22Rv1 (cell line): ENCODE results near the gene PDK3.

ENCODE experiments used
- H3K27ac ChIP-seq: fragments of 450-650 bp; 2 replicates; pipeline ENCODE4 v1.5.1; 2017
- ZFX ChIP-seq: fragments of 450-650 bp; IDR thresholded peaks from 2 replicates; pipeline ENCODE4 v1.6.1; 2017; ENCODE audit warnings: antibody characterized with exemption, borderline replicate concordance
- TF ChIP-seq, protein P1 (sequence below): fragments of 450-650 bp; IDR thresholded peaks from 2 replicates; pipeline ENCODE4 v1.5.1; 2017; ENCODE audit warnings: mild to moderate bottlenecking

The PDK3 gene

DNA sequence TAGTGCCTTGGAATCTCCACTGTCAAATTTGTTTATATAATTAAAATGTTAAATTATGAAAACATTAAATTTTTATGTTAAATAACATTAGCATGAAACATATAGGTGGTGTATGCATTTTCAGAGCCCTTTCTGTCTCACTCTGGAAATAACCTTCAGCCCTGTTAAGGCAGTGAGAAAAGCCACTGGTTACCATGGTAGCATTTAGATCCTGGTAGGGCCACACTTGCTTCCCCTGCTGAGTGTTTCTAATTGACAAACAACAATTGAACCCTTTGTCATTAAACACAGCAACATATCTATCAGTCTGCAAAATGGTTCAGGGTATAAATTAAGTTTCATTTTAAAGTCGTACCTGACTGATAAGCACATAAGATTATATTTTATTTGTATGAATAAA lies 63.5 kb downstream of the PDK3 start:
- TF ChIP-seq ZFX: no peak
- TF ChIP-seq, protein P1, sequence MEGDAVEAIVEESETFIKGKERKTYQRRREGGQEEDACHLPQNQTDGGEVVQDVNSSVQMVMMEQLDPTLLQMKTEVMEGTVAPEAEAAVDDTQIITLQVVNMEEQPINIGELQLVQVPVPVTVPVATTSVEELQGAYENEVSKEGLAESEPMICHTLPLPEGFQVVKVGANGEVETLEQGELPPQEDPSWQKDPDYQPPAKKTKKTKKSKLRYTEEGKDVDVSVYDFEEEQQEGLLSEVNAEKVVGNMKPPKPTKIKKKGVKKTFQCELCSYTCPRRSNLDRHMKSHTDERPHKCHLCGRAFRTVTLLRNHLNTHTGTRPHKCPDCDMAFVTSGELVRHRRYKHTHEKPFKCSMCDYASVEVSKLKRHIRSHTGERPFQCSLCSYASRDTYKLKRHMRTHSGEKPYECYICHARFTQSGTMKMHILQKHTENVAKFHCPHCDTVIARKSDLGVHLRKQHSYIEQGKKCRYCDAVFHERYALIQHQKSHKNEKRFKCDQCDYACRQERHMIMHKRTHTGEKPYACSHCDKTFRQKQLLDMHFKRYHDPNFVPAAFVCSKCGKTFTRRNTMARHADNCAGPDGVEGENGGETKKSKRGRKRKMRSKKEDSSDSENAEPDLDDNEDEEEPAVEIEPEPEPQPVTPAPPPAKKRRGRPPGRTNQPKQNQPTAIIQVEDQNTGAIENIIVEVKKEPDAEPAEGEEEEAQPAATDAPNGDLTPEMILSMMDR: no peak
- no peak overlapping the region for H3K27ac ChIP-seq

- no peak overlapping the region for H3K27ac ChIP-seq
- TF ChIP-seq, protein P1: no peak
- no peak for TF ChIP-seq ZFX
These were observed 71.5 kb downstream of the PDK3 start for GRCh38 chrX:24536551-24536950.

DNA sequence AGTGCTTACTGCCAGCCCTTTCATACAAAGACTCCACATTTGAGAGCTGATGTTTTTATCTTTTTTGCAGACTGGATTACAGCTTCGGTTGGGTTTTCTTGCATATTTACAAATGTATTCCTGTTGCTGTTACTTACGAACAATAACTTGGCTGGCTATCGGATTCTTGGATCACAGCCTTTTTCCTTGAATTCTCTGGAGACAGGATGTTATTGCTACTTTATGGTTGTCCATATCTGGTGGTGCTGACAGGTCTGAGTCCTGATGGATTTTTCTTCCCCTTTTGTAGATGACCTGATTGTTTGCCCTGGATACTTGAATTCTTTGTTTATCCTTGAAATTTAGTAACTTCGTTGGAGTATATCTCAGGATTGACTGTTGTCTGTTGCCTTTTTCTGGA lies 77.7 kb downstream of the PDK3 start:
- H3K27ac ChIP-seq: no peak overlapping the region
- TF ChIP-seq ZFX: no peak
- TF ChIP-seq, protein P1: no peak

DNA sequence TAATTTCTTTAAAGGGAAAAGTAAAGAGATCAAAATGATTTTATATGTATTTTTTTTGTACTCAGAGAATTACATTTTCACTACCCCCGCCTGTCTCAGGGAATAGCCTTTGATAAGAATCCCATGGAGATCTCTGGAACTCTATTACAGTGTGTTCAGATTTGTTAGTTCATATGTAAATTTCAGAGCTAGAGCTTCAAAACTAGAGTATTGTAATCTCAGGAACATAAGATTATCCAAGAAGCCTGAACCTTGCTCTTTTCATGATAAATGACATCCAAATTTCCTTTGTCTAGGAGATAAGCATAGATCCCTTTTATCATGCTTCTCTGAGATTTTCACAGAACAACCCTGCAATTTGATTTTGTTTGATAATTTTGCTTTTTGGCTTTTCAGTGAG lies 82.9 kb downstream of the PDK3 start:
- TF ChIP-seq, protein P1: no peak
- TF ChIP-seq ZFX: no peak
- no peak overlapping the region for H3K27ac ChIP-seq

- TF ChIP-seq, protein P1: no peak
- no peak for TF ChIP-seq ZFX
- no peak overlapping the region for H3K27ac ChIP-seq
These were observed 85.1 kb downstream of the PDK3 start for GRCh38 chrX:24550166-24550565.

- TF ChIP-seq ZFX: no peak
- TF ChIP-seq, protein P1: no peak
These were observed 87.9 kb downstream of the PDK3 start for GRCh38 chrX:24553011-24553410.

GRCh38 chrX:24561121-24561520 lies 96.0 kb downstream of the PDK3 start:
- TF ChIP-seq, protein P1: peak; percentile 22; the same call in 1 of the 2 replicates
- no peak for TF ChIP-seq ZFX
- H3K27ac ChIP-seq: no peak overlapping the region

More at GRCh38 chrX:24553011-24553410, 87.9 kb downstream of the PDK3 start:
- no peak overlapping the region for H3K27ac ChIP-seq
